ENCODE measurements around the gene ALAS1. TPM values are rescaled to one million over a fixed set of nuclear protein-coding genes. Genes with fewer than 3 reads are reported as not detected.

Gene ALAS1
- total and polyA plus RNA-seq, 2 donors (not counting 1 experiment from before 2014, with no cell fraction given): 26.1 to 30.2 TPM

- Histone ChIP-seq H3K27ac (ENCODE audit: low read length in 2 of 2) (peak overlapping the region in 1 of 2 donors; percentile 4), H4K20me1 (ENCODE audit: control insufficient read depth, insufficient read depth, low read length, poor library complexity, severe bottlenecking) (peaks cover 32% of the 10 kb centered on the region), H3K9ac (ENCODE audit: low read length) (peak overlapping the region; percentile 83), H3K4me2 (replicated peaks; ENCODE audit: low read depth, low read length, poor library complexity, severe bottlenecking) (peak overlapping the region; percentile 78), H2AFZ (ENCODE audit: insufficient read depth, low read depth, low read length, poor library complexity, severe bottlenecking) (no peak overlapping the region), H3K4me1 (ENCODE audit: control insufficient read depth in 2 of 2, insufficient read depth in 2 of 2, low read length in 2 of 2) (peaks cover 53 to 67% of the 10 kb centered on the region in 2 donors), H3K36me3 (replicated peaks in 1 of 2; ENCODE audit: control extremely low read depth in 1 of 2, control insufficient read depth in 1 of 2, extremely low read depth in 1 of 2, insufficient read depth in 2 of 2, low read length in 1 of 2) (peaks cover 3 to 13% of the 10 kb centered on the region in 2 experiments), H3K79me2 (ENCODE audit: control insufficient read depth, insufficient read depth, low read length) (peaks cover 52% of the 10 kb centered on the region), H3K27me3 (replicated peaks in 1 of 4; ENCODE audit: control extremely low read depth in 1 of 4, control insufficient read depth in 3 of 4, insufficient read depth in 4 of 4, low read length in 3 of 4) (no peaks in the 10 kb centered on the region), H3K4me3 (ENCODE audit: control extremely low read depth in 1 of 5, extremely low read depth in 1 of 5, insufficient read depth in 1 of 5, low read depth in 2 of 5, low read length in 4 of 5) (peak overlapping the region in 2 of 5 experiments; percentile 75 to 93), H3K9me3 (ENCODE audit: control extremely low read depth in 1 of 3, control insufficient read depth in 2 of 3, insufficient read depth in 1 of 3, low read length in 2 of 3) (no peaks in the 10 kb centered on the region)
- no peak for ATAC-seq (ENCODE audit: low read depth)
- no peak for TF ChIP-seq CTCF (IDR thresholded peaks at IDR 0.05)
- TF ChIP-seq EZH2 (IDR thresholded peaks at IDR 0.05; ENCODE audit: borderline replicate concordance, insufficient read depth, low read depth, low read length, poor library complexity, severe bottlenecking): no peak
- POLR2A ChIA-PET: interaction anchor here (0.8 to 1.3 kb wide), 4 partner anchors 10 to 38 kb away, joined by 3 to 4 read pairs (median 4); partner anchors contain the start of gene WDR82
- H3K27ac Mint-ChIP-seq: peak overlapping the region; percentile 83
- CTCF ChIA-PET: interaction anchor here (1.0 to 18.5 kb wide), 10 partner anchors 9 to 206 kb away, joined by 3 to 237 read pairs (median 6); partner anchors contain the start of gene TLR9
- peak overlapping the region; percentile 99 for H3K4me3 Mint-ChIP-seq
- peaks cover 71% of the 10 kb centered on the region for H3K4me1 Mint-ChIP-seq
- peak; percentile 38 for DNase-seq
- 78% methylated on average over 1 of the region's 1 CpG for WGBS (ENCODE audit: insufficient coverage)
- H3K9me3 Mint-ChIP-seq (ENCODE audit: insufficient read depth): no peaks in the 10 kb centered on the region
- H3K27me3 Mint-ChIP-seq: no peaks in the 10 kb centered on the region
- intact Hi-C loops (cut with micrococcal nuclease): no loop called here
These were observed 42.3 kb downstream of the ALAS1 start for GRCh38 chr3:52240059-52240885.

Data from B cell (primary cell).